GM12801 (cell line): ENCODE data around the gene PRLHR.

Experiments
- TF ChIP-seq, protein P1 (sequence below): IDR thresholded peaks from one replicate; pipeline ENCODE4 v1.5.1; 2011; ENCODE audit warnings: control low read depth; ENCODE audit not compliant: insufficient read length; ENCODE audit errors: extremely low read depth

PRLHR gene

DNA sequence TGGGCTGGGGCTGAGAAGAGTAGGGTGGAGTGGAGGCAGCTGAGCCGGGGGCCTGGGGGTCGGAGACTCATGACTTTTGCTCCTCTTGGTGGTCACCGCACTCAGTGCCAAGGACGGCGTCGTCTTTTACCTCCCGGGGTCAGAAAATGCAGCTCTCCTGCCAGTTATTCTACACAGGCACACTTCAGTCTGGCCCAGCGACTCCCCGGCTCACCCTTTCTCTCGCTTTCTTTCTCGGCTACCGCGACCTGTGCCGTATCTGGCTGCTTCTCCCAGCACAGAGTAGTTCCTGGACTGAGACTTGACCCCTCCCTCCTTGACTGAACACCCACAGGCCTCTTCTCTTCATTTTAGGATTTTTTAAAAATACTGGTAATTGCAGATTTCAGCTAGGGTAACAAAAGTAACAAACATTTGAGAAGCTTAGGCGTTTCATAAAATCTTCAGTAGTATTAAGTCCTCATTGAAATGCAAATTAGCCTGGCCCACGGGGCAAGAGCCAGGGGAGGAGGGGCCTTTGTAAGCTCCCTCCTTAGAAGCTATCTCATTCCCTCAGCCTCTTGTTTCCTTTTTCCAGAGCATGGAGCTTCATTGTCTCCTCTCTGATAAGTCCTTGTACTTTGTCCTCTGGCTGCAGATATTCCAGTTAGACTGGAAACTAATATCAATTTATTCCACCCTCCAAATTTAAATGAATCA, 1.1 kb upstream of the PRLHR start:
- TF ChIP-seq, protein P1, sequence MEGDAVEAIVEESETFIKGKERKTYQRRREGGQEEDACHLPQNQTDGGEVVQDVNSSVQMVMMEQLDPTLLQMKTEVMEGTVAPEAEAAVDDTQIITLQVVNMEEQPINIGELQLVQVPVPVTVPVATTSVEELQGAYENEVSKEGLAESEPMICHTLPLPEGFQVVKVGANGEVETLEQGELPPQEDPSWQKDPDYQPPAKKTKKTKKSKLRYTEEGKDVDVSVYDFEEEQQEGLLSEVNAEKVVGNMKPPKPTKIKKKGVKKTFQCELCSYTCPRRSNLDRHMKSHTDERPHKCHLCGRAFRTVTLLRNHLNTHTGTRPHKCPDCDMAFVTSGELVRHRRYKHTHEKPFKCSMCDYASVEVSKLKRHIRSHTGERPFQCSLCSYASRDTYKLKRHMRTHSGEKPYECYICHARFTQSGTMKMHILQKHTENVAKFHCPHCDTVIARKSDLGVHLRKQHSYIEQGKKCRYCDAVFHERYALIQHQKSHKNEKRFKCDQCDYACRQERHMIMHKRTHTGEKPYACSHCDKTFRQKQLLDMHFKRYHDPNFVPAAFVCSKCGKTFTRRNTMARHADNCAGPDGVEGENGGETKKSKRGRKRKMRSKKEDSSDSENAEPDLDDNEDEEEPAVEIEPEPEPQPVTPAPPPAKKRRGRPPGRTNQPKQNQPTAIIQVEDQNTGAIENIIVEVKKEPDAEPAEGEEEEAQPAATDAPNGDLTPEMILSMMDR: no peak

DNA sequence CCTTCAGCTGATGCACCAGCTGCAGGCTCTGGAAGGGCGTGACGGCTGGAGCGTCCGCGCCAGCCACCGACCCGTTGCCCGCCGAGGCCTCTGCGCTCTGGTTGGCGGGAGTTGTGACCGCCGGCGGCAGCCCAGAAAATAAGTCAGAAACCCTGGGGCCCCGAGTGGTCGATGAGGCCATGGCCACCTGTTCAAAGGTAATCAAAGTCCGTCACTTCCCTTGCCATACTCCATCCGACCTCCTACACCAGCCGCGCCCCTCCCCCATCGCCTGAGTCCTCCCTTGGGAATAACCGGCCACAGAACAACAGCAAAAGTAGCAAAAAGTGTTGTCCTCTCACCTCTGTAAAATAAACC, 406 bp downstream of the PRLHR start:
- TF ChIP-seq, protein P1: no peak

DNA sequence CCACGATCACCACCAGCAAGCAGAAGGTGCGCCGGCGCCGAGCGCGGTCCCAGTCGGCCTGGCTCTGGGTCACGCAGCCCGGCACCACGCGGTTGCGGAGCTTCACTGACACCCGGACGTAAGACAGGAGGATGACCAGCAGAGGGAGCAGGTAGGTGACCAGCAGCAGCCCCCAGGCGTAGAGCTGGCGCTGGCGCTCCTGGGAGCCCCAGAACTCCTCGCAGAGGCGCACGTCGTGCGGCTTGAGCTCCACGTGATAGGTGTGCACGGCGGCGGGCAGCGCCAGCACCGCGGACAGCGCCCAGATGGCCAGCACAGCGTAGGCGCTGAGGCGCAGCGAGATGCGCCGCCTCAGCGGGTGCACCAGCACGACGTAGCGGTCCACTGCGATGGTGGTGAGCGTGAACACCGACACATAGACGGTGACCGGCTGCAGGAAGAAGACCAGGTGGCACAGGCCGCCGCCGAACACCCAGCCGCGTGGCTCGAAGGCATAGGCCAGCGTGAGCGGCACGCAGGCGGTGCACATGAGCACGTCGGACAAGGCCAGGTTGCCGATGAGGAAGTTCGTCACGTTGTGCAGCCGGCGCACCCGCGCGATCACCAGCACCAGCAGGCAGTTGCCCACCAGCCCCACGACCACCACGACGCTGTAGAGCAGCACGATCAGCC, 920 bp downstream of the PRLHR start:
- TF ChIP-seq, protein P1: no peak

DNA sequence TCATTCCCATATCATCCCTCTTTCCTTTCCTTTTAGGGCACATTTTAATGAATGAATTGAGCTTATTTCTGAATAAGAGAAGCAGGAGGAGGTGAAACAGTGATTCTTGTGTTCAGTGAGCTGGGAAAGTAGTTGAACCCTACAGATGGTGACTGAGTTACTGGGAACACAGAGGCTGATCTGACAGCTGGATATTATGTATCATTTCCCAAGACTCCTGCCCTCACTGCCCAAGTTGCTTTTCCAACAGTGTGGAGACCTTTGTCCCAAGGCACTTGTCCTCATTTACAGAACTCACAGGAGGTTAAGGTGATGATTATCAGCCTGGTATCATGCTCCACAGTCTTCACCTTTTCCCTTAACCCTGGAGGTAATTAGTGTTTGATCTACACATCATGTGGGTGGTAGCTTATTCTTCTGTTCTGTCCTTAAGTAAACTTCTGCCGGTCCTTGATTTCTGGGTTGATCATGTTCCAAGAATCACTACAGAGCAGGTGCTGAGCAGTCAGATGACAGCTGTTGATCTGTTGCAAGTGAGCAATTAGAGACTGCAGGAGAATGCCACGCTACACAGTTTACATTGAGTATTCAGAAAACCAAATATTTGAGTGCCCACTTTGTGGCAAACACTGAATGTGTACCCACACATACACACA, 2.6 kb downstream of the PRLHR start:
- TF ChIP-seq, protein P1: no peak

DNA sequence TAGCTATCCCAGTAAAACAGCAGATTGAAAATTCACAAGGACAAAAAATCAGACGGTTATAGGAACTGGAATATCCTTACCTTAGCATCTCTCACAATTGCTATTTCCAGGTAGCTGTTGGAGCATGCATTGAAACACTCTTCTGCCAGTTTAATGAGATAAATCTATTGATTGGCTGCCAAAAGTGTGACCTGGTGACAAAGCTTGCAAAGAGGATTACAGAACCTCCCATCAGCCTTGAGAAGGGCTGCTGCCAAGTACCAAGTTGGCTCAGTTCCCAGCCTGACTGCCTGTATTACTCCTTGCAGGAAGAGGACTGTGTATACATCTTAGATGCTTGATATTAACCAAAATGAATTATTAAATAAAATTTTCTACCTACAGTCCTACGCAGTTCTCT, 5.1 kb downstream of the PRLHR start:
- TF ChIP-seq, protein P1: no peak

DNA sequence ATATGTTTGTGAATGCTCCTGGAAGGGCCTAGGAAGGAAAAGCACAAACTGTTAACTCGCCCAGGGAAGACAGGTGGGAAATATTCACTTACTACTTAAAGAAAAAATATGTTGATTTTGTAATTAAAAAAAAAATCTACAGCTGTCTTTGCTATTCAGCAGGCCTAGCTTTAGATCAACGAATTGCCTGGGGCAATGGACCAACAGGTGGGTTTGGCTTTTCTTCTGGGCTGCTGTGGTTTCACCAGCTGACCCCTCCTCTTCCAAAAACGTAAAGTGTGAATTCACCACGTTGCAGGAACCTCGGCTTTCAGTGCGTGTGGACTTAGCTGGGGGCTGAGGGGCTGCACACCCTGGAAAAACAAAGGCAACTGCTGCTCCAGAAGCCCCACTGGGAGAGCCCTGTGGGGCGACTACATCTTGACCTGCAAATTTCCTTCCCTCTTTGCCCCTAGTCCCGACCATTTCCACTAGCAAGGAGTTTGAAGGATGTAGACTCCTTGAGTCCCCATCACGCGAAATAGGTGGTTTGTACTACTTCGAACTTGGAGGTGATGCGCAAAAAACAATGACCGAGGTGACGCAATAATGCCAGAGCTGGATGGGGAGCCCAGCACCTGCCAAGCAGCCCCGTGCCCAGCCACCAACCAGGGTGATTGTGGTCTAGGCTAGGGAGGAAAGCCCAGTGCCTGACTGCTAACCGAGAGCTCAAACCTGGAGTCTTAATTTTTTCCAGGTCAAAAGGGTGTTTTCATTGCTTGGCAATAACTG, 7.4 kb downstream of the PRLHR start:
- TF ChIP-seq, protein P1: no peak

DNA sequence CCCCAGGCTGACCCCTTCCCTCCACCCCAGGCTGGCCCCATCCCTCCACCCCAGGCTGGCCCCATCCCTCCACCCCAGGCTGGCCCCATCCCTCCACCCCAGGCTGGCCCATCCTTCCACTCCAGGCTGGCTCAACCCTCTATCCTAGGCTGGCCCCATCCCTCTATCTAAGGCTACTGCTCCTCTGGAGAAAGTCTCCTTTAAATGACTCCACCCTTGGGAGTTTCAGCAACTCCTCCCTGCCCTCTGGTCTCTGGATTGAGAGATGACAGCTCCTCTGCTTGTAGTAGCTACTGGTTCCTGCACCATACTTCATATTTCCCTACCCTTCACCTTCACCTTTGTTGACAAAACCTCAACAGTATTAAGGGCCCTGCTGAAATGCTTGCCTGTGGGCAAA, 8.5 kb downstream of the PRLHR start:
- TF ChIP-seq, protein P1: no peak
